ENCODE measurements around the gene CPOX. TPM values are rescaled to one million over a fixed set of nuclear protein-coding genes. Genes with fewer than 3 reads are reported as not detected.

CPOX gene
- total and polyA plus RNA-seq, 11 donors = 7.7 to 13.6 (median 12.4) TPM

DNA sequence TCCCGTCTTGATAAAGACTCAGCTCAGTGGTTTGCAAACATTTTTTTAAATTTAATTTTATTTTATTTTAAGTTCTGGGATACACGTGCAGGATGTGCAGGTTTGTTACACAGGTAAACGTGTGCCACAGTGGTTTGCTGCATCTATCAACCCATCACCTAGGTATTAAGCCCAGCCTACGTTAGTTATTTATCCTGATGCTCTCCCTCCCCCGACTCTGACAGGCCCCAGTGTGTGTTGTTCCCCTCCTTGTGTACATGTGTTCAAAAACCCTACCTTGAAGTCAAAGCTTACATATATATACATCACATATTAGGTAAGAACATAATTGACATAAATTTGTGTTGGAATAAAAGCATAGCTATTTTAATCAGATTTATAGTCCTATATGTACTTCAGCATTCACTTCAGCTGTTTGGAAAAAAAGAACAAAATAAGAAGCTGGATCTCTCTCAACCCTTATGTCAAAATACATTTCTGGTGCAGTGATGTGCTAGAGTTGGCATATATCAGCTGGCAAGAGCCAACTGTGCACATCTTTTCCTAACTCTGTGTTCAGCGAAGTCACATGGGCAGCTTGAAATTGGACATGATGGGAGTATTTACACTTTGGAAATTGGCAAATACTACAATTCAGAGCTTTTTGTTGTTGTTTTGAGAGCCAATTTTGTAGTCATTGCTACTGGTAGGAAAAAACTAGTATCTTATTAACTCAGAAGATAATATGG is 35.1 kb downstream of the CPOX start:
- peaks cover 0 to 36% (median 0%) of the 10 kb centered on the region in 12 donors for H3K4me1 ChIP-seq
- no peak for TF ChIP-seq CTCF (IDR thresholded peaks at IDR 0.05)
- no peak for TF ChIP-seq POLR2A (IDR thresholded peaks at IDR 0.05)
- no peak overlapping the region for H3K27ac ChIP-seq
- 72 to 84% (median 75%) methylated on average over 6 of the region's 6 CpGs for WGBS, 4 donors
- H3K27me3 ChIP-seq = no peaks in the 10 kb centered on the region
- no peaks in the 10 kb centered on the region for H3K36me3 ChIP-seq
- H3K4me3 ChIP-seq = no peak overlapping the region
- no peak for ATAC-seq
- intact Hi-C loops (cut with DNase I) = no loop called here
- no peak for DNase-seq
- peaks cover 0 to 3% (median 0%) of the 10 kb centered on the region in 12 donors for H3K9me3 ChIP-seq

- no peak for DNase-seq
- no peaks in the 10 kb centered on the region for H3K27me3 ChIP-seq
- intact Hi-C loops (cut with DNase I) = no loop called here
- ATAC-seq = no peak
- 72 to 79% (median 75%) methylated on average over 4 of the region's 4 CpGs for WGBS, 4 donors
- H3K9me3 ChIP-seq = peaks cover 0 to 3% (median 0%) of the 10 kb centered on the region in 12 donors
- H3K27ac ChIP-seq = peak overlapping the region in 1 of 12 donors; percentile 15
- H3K4me3 ChIP-seq = no peak overlapping the region
- peaks cover 0 to 34% (median 0%) of the 10 kb centered on the region in 12 donors for H3K4me1 ChIP-seq
- TF ChIP-seq CTCF (IDR thresholded peaks at IDR 0.05) = no peak
- TF ChIP-seq POLR2A (IDR thresholded peaks at IDR 0.05) = no peak
- H3K36me3 ChIP-seq = no peaks in the 10 kb centered on the region
Observed at GRCh38 chr3:98557324-98558010, 35.9 kb downstream of the CPOX start.

- Histone ChIP-seq H3K9me3 (peaks cover 0 to 3% (median 0%) of the 10 kb centered on the region in 12 donors), H3K4me1 (peaks cover 0 to 32% (median 0%) of the 10 kb centered on the region in 12 donors), H3K4me3 (no peak overlapping the region), H3K36me3 (no peaks in the 10 kb centered on the region), H3K27ac (peak overlapping the region in 1 of 12 donors; percentile 19), H3K27me3 (no peaks in the 10 kb centered on the region)
- 83 to 87% (median 86%) methylated on average over 7 of the region's 7 CpGs for WGBS, 4 donors
- ATAC-seq = no peak
- DNase-seq = no peak
- intact Hi-C loops (cut with DNase I) = no loop called here
- no peak for TF ChIP-seq POLR2A (IDR thresholded peaks at IDR 0.05)
- no peak for TF ChIP-seq CTCF (IDR thresholded peaks at IDR 0.05)
Observed at GRCh38 chr3:98556164-98557130, 37.0 kb downstream of the CPOX start.

Data from heart left ventricle (tissue), 16 donors.